HepG2 (cell line): ENCODE measurements around the gene RGS19. TPM values are rescaled to one million over a fixed set of nuclear protein-coding genes. Genes with fewer than 3 reads are reported as not detected.
A peak's percentile ranks its signal among the peaks of the same experiment; 100 is the strongest.

Source experiments
- E2F1 ChIP-seq: sonication (generic); formaldehyde crosslinking; IDR thresholded peaks from 2 replicates; pipeline ENCODE4 v1.5.0; 2020; ENCODE audit warnings: missing genetic modification reagents
- HIVEP1 ChIP-seq: sonication (generic); formaldehyde crosslinking; IDR thresholded peaks from 2 replicates; pipeline ENCODE4 v1.4.0; 2020; ENCODE audit warnings: mild to moderate bottlenecking, missing genetic modification reagents
- HMGXB3 ChIP-seq: sonication (generic); formaldehyde crosslinking; IDR thresholded peaks from 2 replicates; pipeline ENCODE4 v1.4.0; 2020; ENCODE audit warnings: missing genetic modification reagents, borderline replicate concordance
- MXD1 ChIP-seq: sonication (generic); formaldehyde crosslinking; IDR thresholded peaks from 2 replicates; pipeline ENCODE4 v1.4.0; 2020; ENCODE audit warnings: mild to moderate bottlenecking, missing genetic modification reagents
- NPAS2 ChIP-seq: sonication (generic); formaldehyde crosslinking; IDR thresholded peaks from 2 replicates; pipeline ENCODE4 v1.8.0; 2022; ENCODE audit warnings: mild to moderate bottlenecking, missing genetic modification reagents, borderline replicate concordance
- PATZ1 ChIP-seq: sonication (generic); formaldehyde crosslinking; IDR thresholded peaks from 2 replicates; pipeline ENCODE4 v1.4.0; 2020; ENCODE audit warnings: missing genetic modification reagents
- REPIN1 ChIP-seq: sonication (generic); formaldehyde crosslinking; IDR thresholded peaks from 2 replicates; pipeline ENCODE4 v1.8.0; 2022; ENCODE audit warnings: missing genetic modification reagents, low read depth, mild to moderate bottlenecking, borderline replicate concordance
- SNAPC4 ChIP-seq: sonication (generic); formaldehyde crosslinking; IDR thresholded peaks from 2 replicates; pipeline ENCODE4 v1.4.0; 2020; ENCODE audit warnings: mild to moderate bottlenecking, missing genetic modification reagents
- ZFP1 ChIP-seq: IDR thresholded peaks from 2 replicates; pipeline ENCODE4 v1.6.1; 2016
- ZNF121 ChIP-seq: sonication (generic); formaldehyde crosslinking; IDR thresholded peaks from 2 replicates; pipeline ENCODE4 v1.5.0; 2020; ENCODE audit warnings: mild to moderate bottlenecking, missing genetic modification reagents
- ZNF569 ChIP-seq: sonication (generic); formaldehyde crosslinking; IDR thresholded peaks from 2 replicates; pipeline ENCODE4 v1.5.0; 2020; ENCODE audit warnings: mild to moderate bottlenecking, missing genetic modification reagents, moderate library complexity, borderline replicate concordance
- ZNF607 ChIP-seq: sonication (generic); formaldehyde crosslinking; IDR thresholded peaks from 2 replicates; pipeline ENCODE4 v1.5.1; 2020; ENCODE audit warnings: missing genetic modification reagents, mild to moderate bottlenecking, borderline replicate concordance
- ZNF703 ChIP-seq: sonication (generic); formaldehyde crosslinking; IDR thresholded peaks from 2 replicates; pipeline ENCODE4 v1.5.1; 2020; ENCODE audit warnings: missing genetic modification reagents, mild to moderate bottlenecking, moderate library complexity, borderline replicate concordance
- ZNF772 ChIP-seq: sonication (generic); formaldehyde crosslinking; IDR thresholded peaks from 2 replicates; pipeline ENCODE4 v1.5.0; 2020; ENCODE audit warnings: mild to moderate bottlenecking, missing genetic modification reagents
- ZSCAN29 ChIP-seq: sonication (generic); formaldehyde crosslinking; conservative IDR thresholded peaks from 2 replicates; pipeline ENCODE4 v1.4.0; 2020; ENCODE audit warnings: mild to moderate bottlenecking, missing genetic modification reagents
- polyA plus RNA-seq, 8 experiments: library from polyadenylated mRNA; depleted of rRNA in 3 of 8; stranded (reverse) in 7 of 8; unstranded in 1 of 8; fragments of >200 nt; fragmentation: Illumina TruSeq in 4 of 8; extraction: Trizol in 4 of 8; gene quantifications; 2 replicates each; pipeline versions ENCODE4 v1.2.1 to v1.2.3, GENCODE V29; 2011 to 2016; ENCODE audit warnings: low read depth in 4 of 8, missing spikeins in 1 of 8, mixed read lengths in 1 of 8; ENCODE audit not compliant: insufficient read depth in 1 of 8
- total RNA-seq, 5 experiments: library from RNA; depleted of rRNA; stranded (reverse); fragments of >200 nt; fragmentation: Illumina TruSeq; extraction: Trizol; gene quantifications; 2 replicates each; pipeline ENCODE4 v1.2.3, GENCODE V29; 2016; ENCODE audit warnings: low read depth in 1 of 5

Gene RGS19
- total and polyA plus RNA-seq, 2 of the 13 experiments (the other 11 are each of a cell fraction or from before 2014, with no cell fraction given) = 10.7 to 11.9 TPM

GRCh38 chr20:64040231-64041039 lies 38.9 kb downstream of the RGS19 start (continued):
- TF ChIP-seq ZNF607 (CRISPR knock-in tag) (no peak; the same call in 1 of the 2 replicates), PATZ1 (CRISPR knock-in tag) (peak; percentile 81), ZNF703 (CRISPR knock-in tag) (no peak), MXD1 (CRISPR knock-in tag) (peak; percentile 52), SNAPC4 (CRISPR knock-in tag) (peak; percentile 56; the same call in 1 of the 2 replicates), E2F1 (no peak), ZNF569 (CRISPR knock-in tag) (no peak), NPAS2 (CRISPR knock-in tag) (no peak), ZNF121 (CRISPR knock-in tag) (no peak), HMGXB3 (CRISPR knock-in tag) (no peak), ZFP1 (no peak), ZNF772 (CRISPR knock-in tag) (no peak), REPIN1 (CRISPR knock-in tag) (no peak), HIVEP1 (peak; percentile 29; the same call in 1 of the 2 replicates), ZSCAN29 (CRISPR knock-in tag) (no peak)
